ENCODE measurements around the gene NCOA3.

- TF ChIP-seq POLR2AphosphoS5 (IDR thresholded peaks at IDR 0.05; ENCODE audit: low read depth, low read length) = no peak
- TF ChIP-seq POLR2A (IDR thresholded peaks at IDR 0.05; ENCODE audit: control extremely low read depth in 1 of 2, low read depth in 2 of 2, low read length in 2 of 2) = no peak
- TF ChIP-seq CTCF (IDR thresholded peaks at IDR 0.05; ENCODE audit: control extremely low read depth in 1 of 3, insufficient read depth in 1 of 3, low read depth in 1 of 3, low read length in 3 of 3) = no peak
- no peak for TF ChIP-seq KDM1A (IDR thresholded peaks at IDR 0.05; ENCODE audit: borderline replicate concordance, low read length)
- no peak for TF ChIP-seq CHD1 (IDR thresholded peaks at IDR 0.05; ENCODE audit: low read depth, low read length)
- no peak for TF ChIP-seq JUN (IDR thresholded peaks at IDR 0.05; ENCODE audit: low read depth, low read length)
- no peak for TF ChIP-seq EZH2 (IDR thresholded peaks at IDR 0.05; ENCODE audit: low read depth, low read length, severe bottlenecking)
Observed at GRCh38 chr20:47618479-47618878, 116.8 kb downstream of the NCOA3 start.
